Measurements from ENCODE around the gene ERC2.

The ERC2 gene

DNA sequence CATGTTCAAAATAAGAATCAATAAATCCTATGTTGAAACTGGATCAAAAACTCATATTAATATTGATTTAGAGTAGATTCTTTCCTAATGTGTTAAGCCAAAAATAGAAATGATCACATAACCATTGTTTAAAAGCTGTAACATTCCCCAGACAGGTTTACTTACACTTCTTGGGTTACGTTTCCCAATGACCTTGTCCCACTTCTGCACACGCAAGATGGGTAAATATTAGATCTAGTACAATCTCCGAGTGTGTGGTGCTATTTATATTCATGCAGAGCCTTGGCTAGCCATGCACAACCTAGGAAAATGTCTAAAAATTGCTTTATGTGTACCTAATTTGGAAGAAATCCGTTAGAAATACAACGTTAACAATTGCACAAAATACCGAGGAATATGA lies 39.6 kb downstream of the ERC2 start:
- no peak for DNase-seq (ENCODE audit: low read depth in 1 of 2, low spot score in 1 of 2)

DNA sequence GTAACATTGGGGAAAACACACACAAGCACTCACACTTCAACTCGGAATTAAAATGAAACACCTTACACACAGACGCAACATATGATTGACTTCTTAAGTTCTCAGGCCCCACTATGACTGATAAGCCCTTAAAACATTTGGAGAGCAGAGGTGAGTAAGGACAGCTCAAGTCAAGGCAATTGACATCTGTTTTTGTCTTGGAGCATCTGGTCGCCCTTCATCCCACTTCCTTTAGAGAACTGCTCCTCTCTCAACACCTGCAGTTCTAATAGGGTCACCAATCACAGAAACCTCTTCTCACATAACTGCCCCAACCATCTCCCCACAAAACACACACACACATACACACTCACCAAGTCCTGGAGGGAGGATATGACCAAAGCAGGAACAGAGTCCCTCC lies 43.4 kb downstream of the ERC2 start:
- DNase-seq (ENCODE audit: low read depth in 1 of 2, low spot score in 1 of 2), result no peak

DNA sequence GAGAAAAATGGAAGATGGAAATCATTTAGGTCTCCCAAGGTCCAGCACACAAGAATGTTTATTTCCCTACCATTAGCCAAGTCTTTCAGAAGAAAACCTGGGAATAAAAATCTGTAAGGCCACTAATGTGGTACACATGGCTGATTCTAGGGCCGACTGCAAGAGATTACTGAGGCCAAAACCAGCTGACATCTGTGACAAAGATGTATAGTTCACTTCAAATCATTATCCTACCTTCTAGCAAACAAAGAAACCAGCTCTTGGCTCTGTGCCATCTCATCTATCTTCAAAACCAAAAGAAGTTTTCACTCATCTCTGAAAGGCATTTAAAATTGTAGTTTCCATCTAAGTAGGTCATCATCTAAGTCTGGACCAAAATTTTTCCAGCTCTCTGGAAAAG lies 43.9 kb downstream of the ERC2 start:
- no peak for DNase-seq (ENCODE audit: low read depth in 1 of 2, low spot score in 1 of 2)

DNA sequence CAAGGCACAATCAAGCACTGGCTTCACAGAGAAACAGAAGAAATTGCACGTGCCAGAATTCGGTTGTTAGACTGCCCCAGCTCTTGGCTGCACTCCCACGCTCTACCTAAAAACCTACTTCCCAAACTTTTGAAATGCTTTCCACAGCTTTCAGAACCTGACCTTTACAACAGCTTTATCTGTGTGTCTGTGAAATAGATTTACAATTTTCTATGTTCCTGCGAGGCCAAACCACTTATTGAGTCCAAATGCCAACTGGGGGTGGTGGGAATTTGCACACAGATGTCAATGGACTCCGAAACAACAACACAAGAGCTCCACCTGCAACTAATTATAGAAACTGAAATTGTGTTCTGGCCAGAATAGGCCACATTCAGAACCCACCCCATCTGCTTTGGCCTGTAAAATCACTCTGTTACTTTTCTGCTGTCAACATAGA lies 44.6 kb downstream of the ERC2 start:
- DNase-seq (ENCODE audit: low read depth in 1 of 2, low spot score in 1 of 2), result no peak

DNA sequence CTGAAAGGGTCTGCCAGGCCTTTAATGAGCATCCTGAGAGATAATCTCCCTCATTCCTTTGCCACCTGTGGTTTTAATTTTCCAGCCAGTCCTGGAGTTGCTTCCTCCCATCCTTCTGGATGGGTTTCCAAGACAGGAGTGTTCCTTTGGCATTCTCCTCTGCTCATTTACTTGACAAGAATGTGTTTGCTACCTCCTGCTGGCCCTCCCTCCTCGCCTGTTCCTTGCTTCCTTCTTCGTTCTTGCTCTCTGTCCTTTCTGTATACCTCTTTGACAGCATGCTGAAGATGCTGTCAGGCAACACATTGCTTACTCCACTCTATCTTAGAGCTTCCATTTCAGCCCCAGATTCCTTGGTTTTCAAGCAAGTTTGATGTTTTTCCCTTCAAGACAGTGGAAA lies 46.0 kb downstream of the ERC2 start:
- DNase-seq (ENCODE audit: low read depth in 1 of 2, low spot score in 1 of 2), result no peak

DNA sequence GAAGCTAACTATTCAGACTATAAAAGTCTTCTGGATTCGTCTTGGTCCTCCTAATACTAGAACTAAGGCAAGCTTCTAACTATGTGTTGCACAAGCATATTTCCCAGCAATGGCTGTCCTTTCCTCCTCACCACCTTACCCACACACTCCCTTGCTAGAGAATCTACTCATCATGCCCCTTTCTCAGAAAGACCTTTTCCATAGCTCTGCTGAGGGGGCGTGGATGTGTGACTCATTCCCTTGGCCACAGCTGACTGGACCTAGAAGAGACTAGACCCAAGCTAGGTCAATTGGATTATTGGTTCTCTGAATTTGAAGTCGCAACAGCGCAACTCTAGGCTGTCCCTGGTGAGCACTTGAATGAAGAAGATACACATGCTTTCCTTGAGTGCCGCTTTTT lies 47.1 kb downstream of the ERC2 start:
- DNase-seq (ENCODE audit: low read depth in 1 of 2, low spot score in 1 of 2), result no peak

DNA sequence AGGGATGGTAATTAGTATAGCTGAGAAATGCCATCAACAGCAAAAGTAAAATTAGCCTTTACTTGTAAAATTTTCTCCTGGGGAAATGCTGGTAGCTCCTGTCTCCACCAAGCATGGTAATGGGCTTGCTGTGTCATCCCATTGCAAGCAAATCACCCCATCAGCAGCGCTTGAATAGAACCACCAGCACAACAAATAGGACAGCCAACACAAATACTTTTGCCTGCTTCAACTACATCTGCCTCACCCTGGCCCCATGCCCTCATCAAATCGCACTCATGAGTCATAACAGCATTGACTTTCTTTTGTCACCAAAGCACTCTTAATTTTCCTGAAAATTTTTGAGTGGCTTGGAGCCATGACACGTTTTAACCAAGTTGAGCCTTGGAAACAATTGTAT lies 52.6 kb downstream of the ERC2 start:
- no peak for DNase-seq (ENCODE audit: low read depth in 1 of 2, low spot score in 1 of 2)

DNA sequence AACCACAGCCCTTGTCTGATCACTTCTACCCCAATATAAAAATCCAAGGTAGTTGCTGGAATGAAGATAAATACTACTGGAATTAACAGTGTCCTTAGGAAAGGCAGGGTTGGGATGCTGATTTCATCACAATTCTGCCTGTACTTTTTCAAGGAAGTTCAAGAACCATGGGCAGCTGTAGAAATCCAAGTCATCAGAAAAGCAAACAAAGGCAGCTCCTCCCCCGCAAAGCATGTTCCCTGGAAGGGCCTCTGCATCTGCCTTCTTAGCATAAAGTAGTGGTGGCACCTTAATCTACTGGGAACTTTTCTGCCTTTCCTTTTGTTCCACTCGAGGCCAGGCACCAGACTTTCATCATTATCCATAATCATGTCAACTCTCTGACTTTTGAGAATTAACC lies 54.4 kb downstream of the ERC2 start:
- DNase-seq (ENCODE audit: low read depth in 1 of 2, low spot score in 1 of 2), result no peak

DNA sequence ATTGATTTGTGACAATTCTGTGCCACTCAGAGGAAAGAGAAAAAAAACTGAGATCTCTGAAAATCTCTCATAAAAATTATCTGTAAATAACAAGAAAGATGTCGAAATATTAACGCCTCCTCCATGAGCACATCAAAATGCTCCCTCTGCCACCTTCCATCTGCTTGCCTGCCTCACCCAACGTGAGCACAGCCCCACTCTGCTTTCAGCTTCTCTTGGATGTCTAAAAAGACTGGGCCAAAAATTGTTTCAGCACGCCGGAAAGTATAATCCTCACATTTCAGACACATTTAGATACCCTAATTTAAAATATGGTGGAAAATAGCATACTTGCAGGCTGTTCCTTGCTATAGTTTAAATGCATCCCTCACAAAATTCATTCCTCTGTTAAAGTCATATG lies 57.1 kb downstream of the ERC2 start:
- no peak for DNase-seq (ENCODE audit: low read depth in 1 of 2, low spot score in 1 of 2)

DNA sequence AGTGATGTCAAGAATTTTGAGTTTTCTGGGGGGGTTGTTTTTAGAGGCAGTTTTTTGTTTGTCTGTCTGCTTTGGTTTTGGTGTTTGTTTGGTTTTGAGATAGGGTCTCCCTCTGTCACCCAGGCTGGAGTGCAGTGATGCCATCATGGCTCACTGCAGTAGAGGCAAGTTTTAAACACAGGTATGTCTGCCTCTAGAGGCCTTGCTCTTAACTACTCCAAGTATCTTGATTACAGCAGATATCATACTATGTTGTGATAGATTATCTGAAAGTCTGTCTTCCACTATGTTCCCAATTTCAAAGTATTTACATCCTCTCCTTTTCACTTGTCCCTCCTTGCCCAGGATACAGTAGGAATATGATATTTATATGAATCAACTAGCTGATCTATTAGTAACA lies 57.7 kb downstream of the ERC2 start:
- DNase-seq (ENCODE audit: low read depth in 1 of 2, low spot score in 1 of 2), result no peak

DNA sequence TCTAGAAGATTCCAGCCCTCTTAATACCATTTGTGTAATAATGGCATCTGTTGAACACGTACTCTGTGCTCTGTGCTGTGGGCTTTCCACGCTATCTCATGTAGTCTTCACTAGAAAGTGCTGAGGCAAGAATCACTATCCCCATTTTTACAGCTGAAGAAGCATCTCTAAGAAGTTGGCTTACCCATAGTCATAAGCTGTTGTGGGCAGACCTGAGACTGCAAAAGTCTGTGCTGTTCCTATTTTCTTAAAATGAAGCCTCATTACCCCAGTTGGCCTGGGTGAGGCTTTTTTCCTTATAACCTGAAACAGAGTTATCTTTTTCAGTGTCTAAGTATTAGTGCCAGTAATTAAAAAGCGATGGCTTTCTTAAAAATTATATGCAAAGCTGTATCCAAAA lies 58.5 kb downstream of the ERC2 start:
- no peak for DNase-seq (ENCODE audit: low read depth in 1 of 2, low spot score in 1 of 2)

DNA sequence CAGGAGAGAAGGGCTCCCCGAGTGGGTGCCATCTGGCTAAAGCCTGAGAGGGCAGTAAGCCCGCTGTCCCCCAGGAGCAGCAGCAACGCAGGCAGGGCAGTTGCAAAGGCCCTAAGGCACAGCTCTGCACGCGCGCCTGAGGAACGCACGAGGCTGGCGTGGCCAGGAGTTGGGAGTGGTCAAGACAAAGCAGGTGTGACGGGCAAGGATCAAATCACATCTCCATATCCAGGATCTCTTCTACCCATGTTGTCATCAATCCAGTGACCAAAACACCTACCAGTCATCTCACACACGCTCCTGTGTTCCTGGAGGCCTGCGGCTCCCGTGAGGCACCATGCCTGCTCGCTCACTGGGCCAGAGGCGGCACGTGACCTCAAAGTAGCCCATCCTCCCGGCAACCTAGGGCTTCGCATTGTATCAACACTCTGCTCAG lies 59.5 kb downstream of the ERC2 start:
- no peak for DNase-seq (ENCODE audit: low read depth in 1 of 2, low spot score in 1 of 2)

DNA sequence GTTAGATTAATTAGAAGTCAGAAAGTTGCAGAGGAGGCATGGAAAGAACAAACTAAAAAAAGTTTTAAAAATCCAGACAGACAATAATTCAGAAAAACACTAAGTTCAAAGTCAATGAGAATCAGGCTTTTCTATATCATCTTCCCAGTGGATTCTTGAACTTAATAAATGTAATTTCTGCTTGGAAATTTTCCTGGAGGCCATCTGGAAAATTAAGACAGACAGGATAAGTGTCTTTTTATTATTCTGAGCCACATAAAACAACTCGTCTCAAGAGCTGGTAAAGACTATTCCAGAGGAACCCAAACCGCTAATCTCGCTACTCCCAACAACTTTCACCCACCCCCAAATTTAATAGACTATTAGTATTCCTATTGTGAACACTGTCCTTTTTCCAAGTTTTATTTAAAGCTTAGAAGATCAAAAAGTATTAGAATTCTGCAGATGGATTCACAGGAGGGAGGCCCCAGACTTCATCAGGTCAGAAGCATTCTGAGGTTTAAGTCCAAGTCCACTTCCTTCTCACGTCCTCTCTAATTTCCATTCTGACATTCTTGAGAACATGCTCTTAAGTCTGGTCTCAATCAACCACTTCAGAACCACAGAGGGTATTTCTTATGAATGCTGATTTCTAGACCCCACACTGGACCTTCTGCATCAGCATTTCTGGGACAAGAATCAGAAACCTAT lies 61.3 kb downstream of the ERC2 start:
- DNase-seq (ENCODE audit: low read depth in 1 of 2, low spot score in 1 of 2), result no peak

DNA sequence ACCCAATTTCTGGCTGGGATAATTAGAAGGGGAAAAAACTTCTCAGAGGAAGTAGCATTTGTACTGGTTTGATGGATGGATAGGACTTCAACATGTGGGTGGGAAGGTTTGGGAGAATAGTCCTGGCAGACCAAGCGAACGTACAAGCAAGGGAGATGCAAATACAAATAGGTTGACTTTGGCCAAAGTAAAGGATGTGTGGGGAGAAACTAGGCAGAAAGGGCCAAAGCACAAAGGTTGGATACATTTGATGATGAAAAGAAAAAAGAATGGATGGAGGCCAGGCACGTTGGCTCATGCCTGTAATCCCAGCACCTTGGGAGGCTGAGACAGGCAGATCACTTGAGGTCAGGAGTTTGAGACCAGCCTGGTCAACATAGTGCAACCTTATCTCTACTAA lies 63.4 kb downstream of the ERC2 start:
- no peak for DNase-seq (ENCODE audit: low read depth in 1 of 2, low spot score in 1 of 2)

DNA sequence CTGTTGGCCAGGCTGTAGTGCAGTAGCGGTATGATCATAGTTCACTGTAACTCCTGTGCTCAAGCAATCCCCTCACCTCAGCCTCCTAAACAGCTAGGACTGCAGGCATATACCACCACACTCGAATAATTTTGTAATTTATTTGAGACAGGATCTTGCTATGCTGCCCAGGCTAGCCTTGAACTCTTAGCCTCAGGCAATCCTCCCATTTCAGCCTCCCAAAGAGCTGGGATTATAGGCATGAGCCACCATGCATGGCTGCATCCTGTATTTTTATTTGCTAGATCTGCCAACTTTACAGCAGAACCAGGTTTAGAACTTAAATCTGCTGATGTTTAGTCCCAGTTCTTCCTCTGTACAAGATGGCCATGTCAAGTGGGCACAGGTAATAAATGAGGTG lies 69.6 kb downstream of the ERC2 start:
- DNase-seq (ENCODE audit: low read depth in 1 of 2, low spot score in 1 of 2), result no peak

DNA sequence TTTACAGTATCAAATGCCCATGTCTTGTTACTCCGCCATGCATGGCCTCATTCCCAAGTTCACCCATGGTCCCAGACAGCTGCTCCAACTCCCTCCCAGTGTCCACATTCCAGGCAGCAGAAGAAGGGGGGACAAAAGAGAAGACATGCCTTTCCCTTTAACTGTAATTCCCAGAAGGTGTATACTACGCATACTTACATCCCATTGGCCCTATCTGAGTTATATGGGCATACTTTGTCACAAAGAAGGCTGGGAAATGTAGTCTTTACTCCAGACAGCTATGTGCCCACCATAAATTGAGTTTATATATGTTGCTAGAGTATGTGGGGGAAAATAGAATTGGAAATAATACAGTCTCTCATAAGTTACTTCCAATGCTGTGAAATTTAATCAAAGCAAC lies 70.5 kb downstream of the ERC2 start:
- DNase-seq (ENCODE audit: low read depth in 1 of 2, low spot score in 1 of 2), result no peak

DNA sequence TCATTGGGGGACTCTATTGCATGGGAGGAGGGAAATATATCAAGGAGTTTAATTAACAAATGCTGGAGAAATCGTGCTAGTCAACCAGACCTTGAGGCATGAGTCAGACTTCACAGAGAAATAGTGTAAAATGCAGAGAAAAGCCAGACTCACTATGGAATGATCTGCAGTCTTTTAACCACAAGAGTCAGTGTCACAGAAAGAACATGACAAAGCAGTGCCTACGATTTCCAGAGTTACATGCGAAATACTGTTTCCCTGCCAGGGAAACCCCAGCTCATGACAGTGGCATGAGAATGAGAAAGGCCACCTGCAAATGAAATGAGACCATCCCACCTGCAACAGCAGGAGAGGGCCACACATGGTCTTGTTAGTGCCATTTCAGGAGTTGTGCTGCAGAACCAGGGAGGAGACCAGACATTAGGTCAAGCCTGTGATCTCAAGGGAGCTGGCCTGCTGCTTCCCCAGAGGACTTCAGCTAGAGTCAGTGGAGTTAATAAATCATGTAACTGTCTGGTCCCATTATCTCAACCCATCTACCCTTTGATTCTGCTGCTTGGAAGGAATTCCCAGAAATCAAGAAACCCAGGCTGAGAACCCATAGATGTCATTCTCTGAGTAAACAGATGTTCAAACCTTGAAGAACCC lies 79.0 kb downstream of the ERC2 start:
- no peak for DNase-seq (ENCODE audit: low read depth in 1 of 2, low spot score in 1 of 2)

DNA sequence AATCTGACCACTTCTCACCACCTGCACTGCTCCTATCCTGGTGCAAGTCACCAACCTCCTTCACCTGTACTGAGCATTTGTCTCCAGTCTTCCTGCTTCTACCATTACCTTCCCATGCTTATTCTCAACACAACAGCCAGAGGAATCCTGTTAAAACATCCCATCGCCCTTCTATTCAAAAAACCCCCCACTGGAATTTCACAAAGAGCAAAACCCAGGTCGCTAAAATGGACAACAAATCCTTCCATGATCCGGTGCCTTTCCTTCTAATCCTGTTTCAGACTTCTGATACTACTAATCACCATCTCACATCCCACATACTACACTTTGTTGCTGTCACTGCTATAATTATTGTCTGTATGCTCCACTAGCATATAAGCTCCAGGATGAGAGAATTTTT lies 85.2 kb downstream of the ERC2 start:
- no peak for DNase-seq (ENCODE audit: low read depth in 1 of 2, low spot score in 1 of 2)

DNA sequence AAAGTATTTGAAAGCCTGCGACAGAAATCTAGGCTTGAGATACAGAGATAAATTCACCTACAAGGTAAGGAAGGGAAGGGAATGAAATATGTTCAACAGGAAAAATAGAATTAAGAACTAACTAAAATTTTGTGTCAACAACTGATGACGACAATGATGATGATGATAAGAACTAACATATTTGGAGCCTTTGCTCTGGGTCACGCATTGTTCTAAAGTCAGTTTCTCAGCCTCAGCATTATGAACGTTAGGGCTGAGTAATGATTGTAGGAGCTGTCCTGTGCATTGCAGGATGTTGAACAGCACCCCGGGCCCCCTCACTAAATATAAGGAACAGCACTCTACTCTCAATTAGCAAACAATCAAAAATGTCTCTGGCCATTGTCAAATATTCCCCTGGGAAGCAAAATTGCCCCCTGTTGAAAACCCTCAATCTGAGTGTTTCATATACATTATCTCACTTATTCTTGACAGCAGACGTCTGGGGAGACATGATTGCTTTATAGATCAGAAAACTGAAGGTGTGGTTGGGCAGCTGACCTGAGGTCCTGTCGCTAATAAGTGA lies 88.5 kb downstream of the ERC2 start:
- DNase-seq (ENCODE audit: low read depth in 1 of 2, low spot score in 1 of 2), result no peak

DNA sequence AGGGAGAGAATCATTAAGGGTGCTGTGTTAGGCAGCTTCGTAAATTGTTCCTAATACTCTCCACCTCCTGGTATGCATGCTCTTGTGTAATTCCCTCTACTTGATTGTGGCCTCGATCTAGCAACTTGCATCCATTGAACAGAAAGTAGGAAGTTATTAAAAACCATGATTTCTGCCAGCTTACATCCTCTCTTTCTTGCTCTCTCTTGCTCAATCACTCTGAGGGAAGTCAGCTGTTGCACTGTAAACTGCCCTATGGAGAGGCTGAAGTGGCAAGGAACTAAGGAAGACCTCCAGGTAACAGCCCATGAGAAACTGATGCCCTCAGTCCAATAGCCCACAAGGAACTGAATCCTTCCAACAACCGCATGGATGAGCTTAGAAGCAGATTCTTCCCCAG lies 92.6 kb downstream of the ERC2 start:
- DNase-seq (ENCODE audit: low read depth in 1 of 2, low spot score in 1 of 2), result no peak

DNA sequence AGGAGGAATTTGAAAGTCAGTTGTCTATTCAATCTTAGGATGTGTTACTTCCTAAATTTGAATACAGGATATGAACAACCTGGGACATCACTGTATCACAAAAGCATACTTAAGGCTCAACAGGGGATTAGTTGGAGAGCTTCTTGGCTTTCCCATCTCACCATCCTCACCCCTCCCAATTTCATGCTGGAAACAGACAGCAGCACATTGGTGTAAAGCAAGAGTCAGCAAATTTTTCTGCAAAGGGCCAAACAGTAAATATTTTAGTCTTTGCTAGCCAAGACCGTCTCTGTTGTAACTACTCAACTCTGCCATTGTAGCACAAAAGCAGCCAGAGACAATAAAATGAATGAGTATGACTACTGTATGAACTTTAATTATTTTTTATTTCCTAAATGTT lies 94.9 kb downstream of the ERC2 start:
- DNase-seq (ENCODE audit: low read depth in 1 of 2, low spot score in 1 of 2), result no peak

DNA sequence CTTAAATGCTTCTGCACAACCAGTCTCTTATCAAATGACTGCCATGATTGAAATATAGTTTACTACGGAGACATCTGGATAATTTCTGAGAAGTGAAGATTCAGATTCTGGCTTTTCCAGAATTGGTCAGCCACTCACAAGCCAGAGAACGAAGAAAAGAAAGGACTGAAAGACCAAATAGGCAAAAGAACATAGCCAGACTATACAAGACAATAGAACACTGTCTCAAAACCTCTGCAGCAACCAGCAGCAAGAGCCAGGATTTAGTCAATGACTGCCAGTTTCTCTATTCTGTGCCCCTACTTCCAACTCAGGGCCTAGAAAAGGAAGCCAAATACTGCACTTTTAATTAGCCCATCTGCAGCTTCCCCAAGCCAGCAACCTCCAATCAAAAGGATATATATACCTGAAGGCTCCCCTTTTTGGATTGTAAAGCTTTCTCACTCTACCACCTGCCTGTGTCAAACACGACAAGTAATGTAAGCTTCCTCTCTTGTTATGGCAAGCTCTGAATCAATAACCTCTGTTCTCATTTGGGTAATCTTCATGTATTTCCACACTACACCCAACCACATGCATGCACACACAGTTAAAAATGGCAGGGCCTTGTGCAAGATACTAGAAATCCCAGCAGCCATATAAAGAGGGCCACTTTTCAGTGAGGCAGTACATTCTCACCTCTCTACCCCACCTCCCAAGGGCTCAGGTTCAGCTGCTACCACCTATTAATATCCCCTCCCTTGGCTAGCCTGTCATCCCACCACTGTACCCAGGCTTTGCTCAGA lies 97.1 kb downstream of the ERC2 start:
- DNase-seq (ENCODE audit: low read depth in 1 of 2, low spot score in 1 of 2), result no peak
